T-cell (primary cell): ENCODE data around the gene MBP. TPM values are rescaled to one million over a fixed set of nuclear protein-coding genes. Genes with fewer than 3 reads are reported as not detected.

Source experiments
- ATAC-seq, 4 experiments: fragments of 200-7000 bp in 3 of 4; fragments of 150-1000 bp in 1 of 4; cut with Tn5 transposase; replicated peaks in 1 of 4; 1 replicate in 3 of 4; 2 replicates in 1 of 4; pipeline ENCODE4 v1.10.0; 2021; ENCODE audit warnings: moderate library complexity in 3 of 4, mild to moderate bottlenecking in 2 of 4, moderate number of reproducible peaks in 1 of 4
- CTCF ChIA-PET, 2 donors: fragments of 300-600 bp; sonication (Branson Sonifier 250); formaldehyde crosslinking; loops; one replicate each; lab custom pipeline; 2022; ENCODE audit warnings: antibody characterized with exemption in 2 of 2; lab: Charles Lee
- POLR2A ChIA-PET, 2 donors: fragments of 300-600 bp; sonication (Branson Sonifier 250); formaldehyde crosslinking; loops; one replicate each; lab custom pipeline; 2022; ENCODE audit warnings: antibody characterized with exemption in 2 of 2; lab: Charles Lee
- DNase-seq, 35 experiments: peaks; one replicate each; pipeline versions ENCODE4 v3.0.0 to v3.0.0-alpha.2; 2013 to 2023
- H3K27ac ChIP-seq: one replicate; pipeline ENCODE4 v1.5.1; 2013; ENCODE audit warnings: low read length
- H3K27me3 ChIP-seq, 2 experiments: replicated peaks in 1 of 2; 1 replicate in 1 of 2; 2 replicates in 1 of 2; pipeline versions ENCODE4 v1.6.1 to v1.7.0; 2013; ENCODE audit warnings: low read length in 1 of 2, mixed read lengths in 1 of 2; ENCODE audit not compliant: control insufficient read depth in 2 of 2, insufficient read depth in 2 of 2; ENCODE audit errors: extremely low read depth in 1 of 2
- H3K36me3 ChIP-seq, 2 donors: 1 replicate in 1 of 2; 2 replicates in 1 of 2; pipeline versions ENCODE4 v1.6.1 to v1.7.0; 2013; ENCODE audit warnings: low read length in 1 of 2; ENCODE audit not compliant: control insufficient read depth in 2 of 2, insufficient read depth in 1 of 2; ENCODE audit errors: extremely low read depth in 1 of 2
- H3K4me1 ChIP-seq, 2 experiments: 1 replicate in 1 of 2; 2 replicates in 1 of 2; pipeline versions ENCODE4 v1.6.1 to v1.7.0; 2013; ENCODE audit warnings: low read length in 2 of 2, mixed read lengths in 1 of 2; ENCODE audit not compliant: insufficient read depth in 2 of 2, control insufficient read depth in 1 of 2; ENCODE audit errors: extremely low read depth in 1 of 2
- H3K4me3 ChIP-seq, 2 donors: 1 replicate in 1 of 2; 2 replicates in 1 of 2; pipeline versions ENCODE4 v1.5.1 to v1.7.0; 2013; ENCODE audit warnings: mild to moderate bottlenecking in 2 of 2, low read length in 1 of 2, moderate library complexity in 1 of 2; ENCODE audit not compliant: control insufficient read depth in 1 of 2; ENCODE audit errors: extremely low read depth in 1 of 2
- H3K9me3 ChIP-seq: 2 replicates; pipeline ENCODE4 v1.7.0; 2013
- H3K27ac Mint-ChIP-seq, 2 donors: one replicate each; pipeline ENCODE4 v1.8.0; 2020 to 2021; ENCODE audit warnings: mild to moderate bottlenecking in 2 of 2, mixed read lengths in 2 of 2
- H3K27me3 Mint-ChIP-seq, 2 donors: one replicate each; pipeline ENCODE4 v1.8.0; 2021 to 2022; ENCODE audit warnings: mixed read lengths in 2 of 2
- H3K36me3 Mint-ChIP-seq: one replicate; pipeline ENCODE4 v1.8.0; 2021; ENCODE audit warnings: mixed read lengths
- H3K4me1 Mint-ChIP-seq, 3 donors: one replicate each; pipeline ENCODE4 v1.8.0; 2020 to 2022; ENCODE audit warnings: mixed read lengths in 3 of 3, mild to moderate bottlenecking in 1 of 3
- H3K4me3 Mint-ChIP-seq, 3 donors: one replicate each; pipeline ENCODE4 v1.8.0; 2020 to 2022; ENCODE audit warnings: mild to moderate bottlenecking in 3 of 3, mixed read lengths in 3 of 3, moderate library complexity in 3 of 3
- H3K9me3 Mint-ChIP-seq, 3 donors: one replicate each; pipeline ENCODE4 v1.8.0; 2020 to 2022; ENCODE audit warnings: mixed read lengths in 3 of 3
- WGBS: methylation state at CpG from one replicate; pipeline ENCODE4 v1.1.5; 2013; ENCODE audit warnings: missing lambda C conversion rate; ENCODE audit not compliant: insufficient coverage; 5-methylcytosine and 5-hydroxymethylcytosine counted together
- total RNA-seq, 35 experiments: library from RNA in 6 of 35; stranded (reverse) in 6 of 35; fragments of 120-200 nt in 1 of 35; gene quantifications; one replicate each; pipeline versions ENCODE4 v1.2.1 to v1.2.4 and lab custom pipeline; 2013 to 2026

Gene MBP
- total RNA-seq, 5 donors from 2014 or later (not counting 1 experiment from before 2014, with no cell fraction given), result 114 to 185 (median 152) TPM

DNA sequence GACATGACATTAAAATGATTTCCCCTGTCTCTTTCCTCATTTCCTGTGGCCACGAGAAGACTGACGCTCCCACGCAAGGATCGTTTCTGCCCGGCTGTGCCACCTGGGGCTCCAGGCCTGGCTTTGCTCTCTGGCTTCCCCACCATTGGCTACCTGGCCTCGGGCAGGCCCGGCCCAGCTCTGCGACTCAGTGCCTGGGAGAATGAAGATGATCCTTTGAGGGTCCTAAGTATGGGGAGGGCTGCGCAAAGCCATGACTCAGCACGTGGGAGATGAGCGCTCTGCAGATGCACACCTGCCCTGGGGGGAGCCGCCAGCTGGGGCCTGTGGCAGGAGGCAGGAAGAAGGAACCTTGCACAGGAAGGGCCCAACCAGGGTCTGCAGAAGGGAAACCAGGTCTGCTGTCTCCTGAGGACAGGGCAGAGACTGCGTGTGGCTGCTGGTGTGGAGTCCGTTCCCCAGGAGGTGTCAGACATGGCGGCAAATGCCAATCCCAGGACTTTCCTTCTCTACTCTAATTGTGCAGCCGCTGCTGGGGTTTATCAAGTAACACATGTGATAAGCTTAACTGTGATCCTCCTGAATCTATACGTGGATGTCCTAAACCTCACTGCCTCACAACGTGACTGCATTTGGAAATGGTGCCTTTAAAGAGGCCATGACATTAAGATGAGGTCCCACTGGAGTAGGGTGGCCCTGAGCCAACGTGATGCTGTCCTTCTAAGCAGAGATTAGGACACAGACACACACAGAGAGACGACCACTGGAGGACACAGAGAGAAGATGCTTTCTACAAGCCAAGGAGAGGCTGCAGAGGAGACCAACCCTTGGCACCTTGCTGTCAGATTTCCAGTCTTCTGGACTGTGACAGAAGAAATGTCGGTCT, 32.9 kb downstream of the MBP start:
- CTCF ChIA-PET, result interaction anchor here in 1 of 2 donors (1.3 kb wide), 1 partner anchor 112 kb away, joined by 3 read pairs; no protein-coding TSS in a partner anchor

DNA sequence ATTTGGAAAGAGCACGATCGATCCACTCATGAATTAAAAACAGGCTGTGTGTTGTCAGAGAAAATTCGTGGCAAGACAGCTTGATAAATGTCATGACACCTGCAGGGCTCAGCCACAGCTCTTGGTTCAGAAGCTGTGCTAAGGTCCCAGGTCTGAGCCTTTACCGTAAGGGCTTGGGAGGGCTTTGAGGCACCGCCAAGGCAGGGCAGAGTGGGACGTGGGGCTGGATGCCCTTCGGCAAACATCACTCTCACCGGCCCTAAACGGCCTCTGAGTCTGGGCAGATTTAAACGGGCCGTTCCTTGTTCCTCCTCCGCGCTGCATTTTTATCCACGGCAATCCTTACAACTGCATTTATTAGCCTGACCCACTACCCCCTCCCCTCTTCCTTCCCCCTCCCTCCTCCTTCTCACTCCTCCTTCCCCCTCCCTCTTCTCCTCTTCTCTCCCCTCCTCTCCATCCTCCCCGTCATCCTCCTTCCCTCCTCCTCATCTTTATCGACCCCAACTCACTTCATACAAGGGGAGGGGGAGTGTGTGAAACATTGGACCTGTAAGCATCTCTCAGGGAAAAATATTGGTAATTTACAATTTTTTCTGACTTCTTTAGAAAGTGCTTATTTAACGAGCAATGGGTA, 33.9 kb downstream of the MBP start:
- H3K4me3 Mint-ChIP-seq, result peak overlapping the region in 1 of 3 donors; percentile 84
- H3K27ac Mint-ChIP-seq, result peak overlapping the region; percentile 98
- no peak for ATAC-seq
- 81% methylated on average over 11 of the region's 17 CpGs for WGBS
- peaks cover 42% of the 10 kb centered on the region for H3K36me3 Mint-ChIP-seq
- no peak for DNase-seq
- Histone ChIP-seq H3K4me3 (no peak overlapping the region), H3K27me3 (no peaks in the 10 kb centered on the region), H3K27ac (peak overlapping the region; percentile 88), H3K36me3 (peaks cover 3 to 41% of the 10 kb centered on the region in 2 donors), H3K9me3 (no peaks in the 10 kb centered on the region), H3K4me1 (peaks cover 41 to 89% of the 10 kb centered on the region in 2 experiments)
- H3K4me1 Mint-ChIP-seq, result peaks cover 90 to 96% (median 94%) of the 10 kb centered on the region in 3 donors
- POLR2A ChIA-PET, result interaction anchor here in 1 of 2 donors (0.5 kb wide), 1 partner anchor 48 kb away, joined by 3 read pairs; no protein-coding TSS in a partner anchor
- H3K27me3 Mint-ChIP-seq, result no peaks in the 10 kb centered on the region
- H3K9me3 Mint-ChIP-seq, result no peaks in the 10 kb centered on the region
- CTCF ChIA-PET, result interaction anchor here (1.4 to 1.5 kb wide), 2 partner anchors 24 to 43 kb away, joined by 5 to 7 read pairs; no protein-coding TSS in a partner anchor

More for the DNA sequence above, 32.9 kb downstream of the MBP start:
- peaks cover 47% of the 10 kb centered on the region for H3K36me3 Mint-ChIP-seq
- H3K4me3 Mint-ChIP-seq, result peak overlapping the region; percentile 28 to 84 (median 48)
- no peaks in the 10 kb centered on the region for H3K9me3 Mint-ChIP-seq
- H3K4me3 ChIP-seq, result peak overlapping the region in 1 of 2 donors; percentile 15
- POLR2A ChIA-PET, result interaction anchor here in 1 of 2 donors (0.5 kb wide), 1 partner anchor 49 kb away, joined by 3 read pairs; no protein-coding TSS in a partner anchor
- no peaks in the 10 kb centered on the region for H3K27me3 Mint-ChIP-seq
- ATAC-seq (peak; percentile 26 to 48 (median 34)), DNase-seq (peak in 22 of 35 experiments; percentile 25 to 64 (median 40))
- peaks cover 90 to 97% (median 96%) of the 10 kb centered on the region in 3 donors for H3K4me1 Mint-ChIP-seq
- peaks cover 45 to 89% of the 10 kb centered on the region in 2 experiments for H3K4me1 ChIP-seq
- no peaks in the 10 kb centered on the region for H3K9me3 ChIP-seq
- H3K27ac ChIP-seq, result peak overlapping the region; percentile 88
- peaks cover 8 to 44% of the 10 kb centered on the region in 2 donors for H3K36me3 ChIP-seq
- no peaks in the 10 kb centered on the region for H3K27me3 ChIP-seq
- WGBS, result 33% methylated on average over 10 of the region's 21 CpGs
- peak overlapping the region; percentile 98 for H3K27ac Mint-ChIP-seq

DNA sequence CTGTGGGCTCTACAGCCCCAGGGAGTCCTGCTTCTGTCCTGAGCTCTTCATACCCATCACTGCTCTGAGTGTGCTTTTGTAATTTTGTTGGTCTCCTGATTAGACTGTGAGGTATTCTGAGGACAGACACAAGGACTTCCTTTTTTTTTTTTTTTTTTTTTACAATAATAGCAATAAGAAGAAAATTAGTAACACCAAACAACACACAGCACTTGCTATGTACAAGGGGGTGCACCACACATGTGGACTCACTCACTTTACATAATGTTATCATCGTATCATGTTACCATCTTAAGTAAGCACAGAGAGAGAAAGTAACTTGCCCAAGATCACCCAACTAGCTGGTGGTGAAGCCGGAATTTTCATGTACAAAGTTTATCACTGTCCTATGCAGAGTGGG, 34.6 kb downstream of the MBP start:
- Mint-ChIP-seq H3K27ac (peak overlapping the region; percentile 66 to 98), H3K36me3 (peaks cover 42% of the 10 kb centered on the region), H3K4me1 (peaks cover 86 to 96% (median 94%) of the 10 kb centered on the region in 3 donors), H3K27me3 (no peaks in the 10 kb centered on the region), H3K4me3 (peak overlapping the region in 1 of 3 donors; percentile 84), H3K9me3 (no peaks in the 10 kb centered on the region)
- H3K27me3 ChIP-seq, result no peaks in the 10 kb centered on the region
- H3K27ac ChIP-seq, result peak overlapping the region; percentile 88
- POLR2A ChIA-PET, result interaction anchor here in 1 of 2 donors (0.5 to 0.6 kb wide), 2 partner anchors 9 to 42 kb away, joined by 3 read pairs; no protein-coding TSS in a partner anchor
- DNase-seq (no peak), ATAC-seq (no peak)
- no peak overlapping the region for H3K4me3 ChIP-seq
- CTCF ChIA-PET, result interaction anchor here (1.4 to 1.5 kb wide), 2 partner anchors 24 to 43 kb away, joined by 5 to 7 read pairs; no protein-coding TSS in a partner anchor
- H3K4me1 ChIP-seq, result peaks cover 36 to 89% of the 10 kb centered on the region in 2 experiments
- no CpG with 5 or more reads among the region's 2 CpGs for WGBS
- no peaks in the 10 kb centered on the region for H3K9me3 ChIP-seq
- peaks cover 0 to 40% of the 10 kb centered on the region in 2 donors for H3K36me3 ChIP-seq

DNA sequence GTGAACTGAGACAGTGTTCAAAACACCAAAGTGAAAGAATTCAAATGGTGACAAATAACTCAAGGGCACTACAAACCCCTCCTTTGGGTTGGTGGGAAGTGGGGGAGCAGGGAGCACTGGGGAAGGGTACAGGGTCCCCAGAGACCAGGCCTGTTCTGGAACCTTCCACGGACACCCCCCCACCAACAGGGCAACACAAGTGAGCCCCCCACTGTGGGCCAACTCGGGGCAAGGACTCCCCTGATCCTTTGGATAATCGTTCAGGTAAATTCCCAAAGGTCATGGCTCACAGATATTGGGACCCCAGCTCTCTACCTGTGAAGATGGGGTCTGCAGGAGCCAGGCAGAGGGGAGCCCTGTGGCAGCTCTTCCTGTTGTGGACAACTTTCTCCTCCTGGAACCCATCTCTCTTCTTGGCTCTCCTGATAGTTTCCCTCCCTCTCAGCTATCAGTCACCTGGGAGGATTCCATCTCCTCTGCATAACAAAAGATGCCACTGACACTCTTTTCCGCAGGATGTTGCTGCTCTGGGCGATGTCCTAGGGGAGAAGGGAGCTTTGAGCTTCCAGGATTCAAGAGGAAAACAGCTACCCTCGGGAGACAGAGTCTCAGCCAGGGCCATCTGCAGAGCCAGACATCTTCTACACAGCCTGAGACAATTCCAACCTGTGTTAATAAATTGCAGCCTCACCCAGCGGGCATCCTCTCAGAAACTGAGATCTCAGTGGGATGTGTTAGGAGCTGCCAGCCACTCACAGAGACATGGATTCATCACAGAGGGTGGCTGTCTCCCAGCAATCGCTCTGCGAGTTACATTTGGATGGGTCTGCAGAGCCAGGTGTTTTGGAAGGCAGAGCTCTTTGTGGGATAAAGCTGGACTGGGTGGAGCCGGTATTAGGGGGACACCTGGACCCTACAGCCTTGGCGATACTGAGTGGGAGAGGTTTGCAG, 35.4 kb downstream of the MBP start:
- Mint-ChIP-seq H3K36me3 (peaks cover 48% of the 10 kb centered on the region), H3K4me1 (peaks cover 84 to 96% (median 94%) of the 10 kb centered on the region in 3 donors), H3K27ac (peak overlapping the region; percentile 28 to 65), H3K27me3 (no peaks in the 10 kb centered on the region), H3K4me3 (peak overlapping the region in 1 of 3 donors; percentile 84), H3K9me3 (no peaks in the 10 kb centered on the region)
- WGBS, result 98% methylated on average over 4 of the region's 11 CpGs
- ATAC-seq (no peak), DNase-seq (no peak)
- H3K27ac ChIP-seq, result peak overlapping the region; percentile 32
- no peaks in the 10 kb centered on the region for H3K27me3 ChIP-seq
- no peak overlapping the region for H3K4me3 ChIP-seq
- ChIA-PET POLR2A (interaction anchor here in 1 of 2 donors (0.5 to 0.6 kb wide), 3 partner anchors 10 to 41 kb away, joined by 3 read pairs; no protein-coding TSS in a partner anchor), CTCF (interaction anchor here (0.8 to 1.5 kb wide), 5 partner anchors 11 to 115 kb away, joined by 3 to 7 read pairs (median 4); no protein-coding TSS in a partner anchor)
- peaks cover 31 to 94% of the 10 kb centered on the region in 2 experiments for H3K4me1 ChIP-seq
- no peaks in the 10 kb centered on the region for H3K9me3 ChIP-seq
- peaks cover 0 to 44% of the 10 kb centered on the region in 2 donors for H3K36me3 ChIP-seq

DNA sequence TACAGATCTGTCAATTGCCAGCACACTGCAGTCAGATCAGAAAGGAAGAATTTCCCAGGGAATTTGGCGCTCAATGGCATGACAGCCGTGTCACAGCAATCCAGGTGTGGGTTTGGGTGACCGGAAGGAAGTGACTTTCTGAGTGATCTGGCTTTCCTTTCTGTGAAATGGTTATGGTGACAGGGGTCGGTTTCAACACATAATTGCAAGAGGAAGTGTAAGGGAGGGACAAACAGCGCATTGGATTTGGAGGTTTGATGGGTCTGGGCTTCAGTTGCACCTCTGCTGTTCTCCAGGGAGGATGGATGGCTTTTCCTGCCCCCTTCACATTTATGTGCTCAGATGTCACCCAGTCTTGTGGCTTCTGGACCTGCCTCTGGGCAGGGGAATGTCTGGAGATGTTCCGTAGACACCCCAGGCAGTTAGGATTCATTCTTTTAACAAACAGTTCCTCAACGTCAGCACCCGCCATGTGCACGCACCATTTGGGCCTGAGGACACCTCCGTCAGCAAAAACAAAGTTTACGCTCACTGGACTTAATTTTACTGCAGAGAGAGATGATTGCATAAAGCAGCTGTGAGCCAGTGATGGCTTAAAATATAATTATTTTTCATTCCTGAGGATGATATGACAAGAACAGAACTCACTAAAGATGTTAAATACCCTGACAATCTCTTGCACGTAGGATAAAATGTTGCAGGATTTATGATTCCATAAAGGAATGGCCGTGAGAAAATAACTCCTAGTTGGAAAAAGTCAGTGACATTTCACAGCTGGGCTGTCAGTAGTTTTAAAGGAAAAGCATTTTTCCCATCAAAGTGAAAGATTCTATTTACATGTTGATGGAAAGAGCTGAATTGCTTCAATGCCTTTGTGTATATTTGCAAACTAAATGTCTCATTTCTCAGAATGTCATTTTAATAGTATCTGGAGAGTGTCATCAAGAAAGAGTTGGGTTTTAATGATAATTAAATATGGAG, 36.9 kb downstream of the MBP start:
- Mint-ChIP-seq H3K9me3 (no peaks in the 10 kb centered on the region), H3K4me1 (peaks cover 78 to 94% (median 90%) of the 10 kb centered on the region in 3 donors), H3K36me3 (peaks cover 46% of the 10 kb centered on the region), H3K27ac (peak overlapping the region; percentile 65 to 69), H3K27me3 (no peaks in the 10 kb centered on the region), H3K4me3 (peak overlapping the region in 1 of 3 donors; percentile 12)
- WGBS, result 63% methylated on average over 3 of the region's 13 CpGs
- no peak for ATAC-seq
- POLR2A ChIA-PET, result interaction anchor here in 1 of 2 donors (0.8 kb wide), 1 partner anchor 13 kb away, joined by 6 read pairs; no protein-coding TSS in a partner anchor
- CTCF ChIA-PET, result interaction anchor here in 1 of 2 donors (0.8 kb wide), 1 partner anchor 116 kb away, joined by 3 read pairs; no protein-coding TSS in a partner anchor
- H3K4me1 ChIP-seq, result peaks cover 21 to 90% of the 10 kb centered on the region in 2 experiments
- DNase-seq, result no peak
- no peaks in the 10 kb centered on the region for H3K27me3 ChIP-seq
- H3K36me3 ChIP-seq, result peaks cover 0 to 45% of the 10 kb centered on the region in 2 donors
- H3K4me3 ChIP-seq, result no peak overlapping the region
- no peaks in the 10 kb centered on the region for H3K9me3 ChIP-seq
- peak overlapping the region; percentile 39 for H3K27ac ChIP-seq
